Esophagus muscularis mucosa (tissue), 4 donors: Measurements from ENCODE around the gene AP3D1. TPM values are rescaled to one million over a fixed set of nuclear protein-coding genes. Genes with fewer than 3 reads are reported as not detected.
A peak's percentile ranks its signal among the peaks of the same experiment; 100 is the strongest.

Source experiments
- DNase-seq: peaks from one replicate; pipeline ENCODE4 v3.0.0-alpha.2; 2017; ENCODE audit errors: extremely low spot score
- H3K27ac ChIP-seq, 4 donors: fragments of 200-600 bp; sonication (generic); replicated peaks in 1 of 4; 1 replicate in 3 of 4; 2 replicates in 1 of 4; pipeline ENCODE4 v1.5.1; 2016 to 2019; ENCODE audit warnings: mild to moderate bottlenecking in 1 of 4
- H3K27me3 ChIP-seq, 4 donors: fragments of 200-600 bp; sonication (generic); one replicate each; pipeline versions ENCODE4 v1.5.1 to v1.6.0; 2016 to 2019
- H3K36me3 ChIP-seq, 4 donors: fragments of 200-600 bp; sonication (generic); one replicate each; pipeline ENCODE4 v1.5.1; 2016 to 2019
- H3K4me1 ChIP-seq, 4 donors: fragments of 200-600 bp; sonication (generic); one replicate each; pipeline ENCODE4 v1.5.1; 2016 to 2019
- H3K4me3 ChIP-seq, 4 donors: fragments of 200-600 bp; sonication (generic); 1 replicate in 2 of 4; 2 replicates in 2 of 4; pipeline ENCODE4 v1.5.1; 2016 to 2019; ENCODE audit warnings: mild to moderate bottlenecking in 4 of 4, moderate library complexity in 1 of 4
- H3K9me3 ChIP-seq, 4 donors: fragments of 200-600 bp; sonication (generic); 1 replicate in 3 of 4; 2 replicates in 1 of 4; pipeline ENCODE4 v1.5.1; 2016 to 2019
- CTCF ChIP-seq, 3 experiments: fragments of 200-600 bp in 2 of 3; fragments of 450-650 bp in 1 of 3; sonication (generic) in 2 of 3; IDR thresholded peaks; one replicate each; pipeline ENCODE4 v1.5.1; 2017 to 2019; ENCODE audit warnings: antibody characterized with exemption in 3 of 3, mild to moderate bottlenecking in 2 of 3, moderate library complexity in 1 of 3
- EP300 ChIP-seq: sonication (generic); formaldehyde crosslinking; IDR thresholded peaks from one replicate; pipeline ENCODE4 v1.6.1; 2017; ENCODE audit warnings: antibody characterized with exemption
- POLR2A ChIP-seq: fragments of 450-650 bp; IDR thresholded peaks from one replicate; pipeline ENCODE4 v1.6.1; 2017; ENCODE audit warnings: antibody characterized with exemption, moderate library complexity, mild to moderate bottlenecking, low read depth
- POLR2AphosphoS5 ChIP-seq, 2 donors: sonication (generic); formaldehyde crosslinking; IDR thresholded peaks; one replicate each; pipeline ENCODE4 v1.6.1; 2017; ENCODE audit warnings: antibody characterized with exemption in 2 of 2
- WGBS: methylation state at CpG from one replicate; pipeline ENCODE4 v1.1.5; 2018; 5-methylcytosine and 5-hydroxymethylcytosine counted together
- intact Hi-C: fragments of 100-400 bp; cut with DNase I; formaldehyde crosslinking; loops from one replicate; pipeline ENCODE4 v1.15.1; 2023
- total RNA-seq, 4 donors: library from RNA; depleted of rRNA; stranded (reverse); fragments of >200 nt; gene quantifications; one replicate each; pipeline versions ENCODE4 v1.1.0 to v1.2.1, GENCODE V29; 2016

Gene AP3D1
- total RNA-seq, 4 donors from 2014 or later, result 76.0 to 156 (median 93.7) TPM

- 62% methylated on average over 6 of the region's 16 CpGs for WGBS
- H3K4me1 ChIP-seq, result peaks cover 47 to 58% (median 51%) of the 10 kb centered on the region in 4 donors
- H3K27ac ChIP-seq, result no peak overlapping the region
- H3K36me3 ChIP-seq, result peaks cover 23 to 64% (median 60%) of the 10 kb centered on the region in 4 donors
- no peak for TF ChIP-seq CTCF (IDR thresholded peaks at IDR 0.05)
- no peak for TF ChIP-seq EP300
- TF ChIP-seq POLR2A, result no peak
- no peak for TF ChIP-seq POLR2AphosphoS5 (IDR thresholded peaks at IDR 0.05)
- H3K4me3 ChIP-seq, result no peak overlapping the region
- no peaks in the 10 kb centered on the region for H3K27me3 ChIP-seq
- no peaks in the 10 kb centered on the region for H3K9me3 ChIP-seq
- intact Hi-C loops, result no loop called here
- no peak for DNase-seq
Measured at GRCh38 chr19:2189880-2190279, 38.5 kb upstream of the AP3D1 start.

GRCh38 chr19:2188708-2189385, 37.5 kb upstream of the AP3D1 start:
- Histone ChIP-seq H3K36me3 (peaks cover 13 to 62% (median 51%) of the 10 kb centered on the region in 4 donors), H3K4me3 (no peak overlapping the region), H3K4me1 (peaks cover 57 to 69% (median 58%) of the 10 kb centered on the region in 4 donors), H3K27ac (peak overlapping the region in 2 of 4 donors; percentile 89 to 90), H3K9me3 (no peaks in the 10 kb centered on the region), H3K27me3 (no peaks in the 10 kb centered on the region)
- no peak for DNase-seq
- no peak for TF ChIP-seq POLR2A
- no peak for TF ChIP-seq POLR2AphosphoS5 (IDR thresholded peaks at IDR 0.05)
- TF ChIP-seq EP300, result no peak
- 91% methylated on average over 9 of the region's 19 CpGs for WGBS
- intact Hi-C loops, result no loop called here

GRCh38 chr19:2187159-2187558, 35.8 kb upstream of the AP3D1 start:
- peaks cover 11 to 63% (median 47%) of the 10 kb centered on the region in 4 donors for H3K36me3 ChIP-seq

GRCh38 chr19:2186071-2186846, 34.9 kb upstream of the AP3D1 start:
- intact Hi-C loops, result no loop called here
- H3K4me3 ChIP-seq, result peak overlapping the region; percentile 17 to 39 (median 25)
- 30% methylated on average over 22 of the region's 28 CpGs for WGBS
- H3K27ac ChIP-seq, result peak overlapping the region; percentile 82 to 90 (median 87)
- H3K27me3 ChIP-seq, result no peaks in the 10 kb centered on the region
- peak; percentile 62 to 88 for TF ChIP-seq POLR2AphosphoS5 (IDR thresholded peaks at IDR 0.05)
- TF ChIP-seq POLR2A, result no peak
- no peak for TF ChIP-seq EP300
- peak in 1 of 3 experiments; percentile 7 for TF ChIP-seq CTCF (IDR thresholded peaks at IDR 0.05)
- H3K9me3 ChIP-seq, result no peaks in the 10 kb centered on the region
- peaks cover 65 to 94% (median 72%) of the 10 kb centered on the region in 4 donors for H3K4me1 ChIP-seq
- peak; percentile 95 for DNase-seq
- H3K36me3 ChIP-seq, result peaks cover 2 to 63% (median 43%) of the 10 kb centered on the region in 4 donors

More at GRCh38 chr19:2187159-2187558, 35.8 kb upstream of the AP3D1 start:
- Histone ChIP-seq H3K27ac (peak overlapping the region; percentile 82 to 90 (median 87)), H3K4me3 (no peak overlapping the region), H3K9me3 (no peaks in the 10 kb centered on the region), H3K27me3 (no peaks in the 10 kb centered on the region), H3K4me1 (peaks cover 57 to 85% (median 63%) of the 10 kb centered on the region in 4 donors)
- TF ChIP-seq EP300 (no peak), POLR2A (no peak), CTCF (IDR thresholded peaks at IDR 0.05) (no peak), POLR2AphosphoS5 (IDR thresholded peaks at IDR 0.05) (no peak)
- no peak for DNase-seq
- WGBS, result 76% methylated on average over 13 of the region's 13 CpGs
- intact Hi-C loops, result no loop called here

- H3K4me3 ChIP-seq, result peak overlapping the region; percentile 9 to 39 (median 25)
- WGBS, result 20% methylated on average over 11 of the region's 11 CpGs
- peak overlapping the region; percentile 82 to 90 (median 87) for H3K27ac ChIP-seq
- H3K4me1 ChIP-seq, result peaks cover 67 to 100% (median 76%) of the 10 kb centered on the region in 4 donors
- DNase-seq, result no peak
- intact Hi-C loops, result no loop called here
- H3K9me3 ChIP-seq, result no peaks in the 10 kb centered on the region
- H3K27me3 ChIP-seq, result no peaks in the 10 kb centered on the region
- H3K36me3 ChIP-seq, result peaks cover 0 to 63% (median 44%) of the 10 kb centered on the region in 4 donors
- TF ChIP-seq EP300, result no peak
- peak in 1 of 2 donors; percentile 73 for TF ChIP-seq POLR2AphosphoS5 (IDR thresholded peaks at IDR 0.05)
Measured at GRCh38 chr19:2185734-2186070, 34.3 kb upstream of the AP3D1 start.
